Vagina (tissue), 2 donors: ENCODE results near the gene TNIK.

Experiments
- POLR2A ChIP-seq, 2 donors: fragments of 450-650 bp; IDR thresholded peaks; one replicate each; pipeline ENCODE4 v1.6.1; 2017; ENCODE audit warnings: antibody characterized with exemption in 2 of 2, mild to moderate bottlenecking in 2 of 2, moderate library complexity in 2 of 2
- TF ChIP-seq, protein P1 (sequence below), 3 experiments: fragments of 450-650 bp in 2 of 3; fragments of 200-600 bp in 1 of 3; sonication (generic) in 1 of 3; IDR thresholded peaks; one replicate each; pipeline ENCODE4 v1.5.1; 2017 to 2019; ENCODE audit warnings: antibody characterized with exemption in 3 of 3, mild to moderate bottlenecking in 2 of 3, moderate library complexity in 2 of 3

- TF ChIP-seq, protein P1, sequence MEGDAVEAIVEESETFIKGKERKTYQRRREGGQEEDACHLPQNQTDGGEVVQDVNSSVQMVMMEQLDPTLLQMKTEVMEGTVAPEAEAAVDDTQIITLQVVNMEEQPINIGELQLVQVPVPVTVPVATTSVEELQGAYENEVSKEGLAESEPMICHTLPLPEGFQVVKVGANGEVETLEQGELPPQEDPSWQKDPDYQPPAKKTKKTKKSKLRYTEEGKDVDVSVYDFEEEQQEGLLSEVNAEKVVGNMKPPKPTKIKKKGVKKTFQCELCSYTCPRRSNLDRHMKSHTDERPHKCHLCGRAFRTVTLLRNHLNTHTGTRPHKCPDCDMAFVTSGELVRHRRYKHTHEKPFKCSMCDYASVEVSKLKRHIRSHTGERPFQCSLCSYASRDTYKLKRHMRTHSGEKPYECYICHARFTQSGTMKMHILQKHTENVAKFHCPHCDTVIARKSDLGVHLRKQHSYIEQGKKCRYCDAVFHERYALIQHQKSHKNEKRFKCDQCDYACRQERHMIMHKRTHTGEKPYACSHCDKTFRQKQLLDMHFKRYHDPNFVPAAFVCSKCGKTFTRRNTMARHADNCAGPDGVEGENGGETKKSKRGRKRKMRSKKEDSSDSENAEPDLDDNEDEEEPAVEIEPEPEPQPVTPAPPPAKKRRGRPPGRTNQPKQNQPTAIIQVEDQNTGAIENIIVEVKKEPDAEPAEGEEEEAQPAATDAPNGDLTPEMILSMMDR (IDR thresholded peaks at IDR 0.05), result no peak
- no peak for TF ChIP-seq POLR2A (IDR thresholded peaks at IDR 0.05)
These were observed 25.1 kb downstream of the TNIK start for GRCh38 chr3:171435143-171435542.
